HG03135 (cell line): Measurements from ENCODE around the gene CLDND2.
A peak's percentile ranks its signal among the peaks of the same experiment; 100 is the strongest.
"Not testable (repeated sequence)": the region's sequence is repeated elsewhere in the genome, so short reads cannot be mapped to it uniquely, and the experiment has no call there.

Experiments used
- ATAC-seq: cut with Tn5 transposase; IDR thresholded peaks from one replicate; pipeline ENCODE4 v1.9.1; 2021; ENCODE audit warnings: mild to moderate bottlenecking, moderate library complexity; ENCODE audit not compliant: unreplicated experiment

The CLDND2 gene, protein sequence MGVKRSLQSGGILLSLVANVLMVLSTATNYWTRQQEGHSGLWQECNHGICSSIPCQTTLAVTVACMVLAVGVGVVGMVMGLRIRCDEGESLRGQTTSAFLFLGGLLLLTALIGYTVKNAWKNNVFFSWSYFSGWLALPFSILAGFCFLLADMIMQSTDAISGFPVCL

DNA sequence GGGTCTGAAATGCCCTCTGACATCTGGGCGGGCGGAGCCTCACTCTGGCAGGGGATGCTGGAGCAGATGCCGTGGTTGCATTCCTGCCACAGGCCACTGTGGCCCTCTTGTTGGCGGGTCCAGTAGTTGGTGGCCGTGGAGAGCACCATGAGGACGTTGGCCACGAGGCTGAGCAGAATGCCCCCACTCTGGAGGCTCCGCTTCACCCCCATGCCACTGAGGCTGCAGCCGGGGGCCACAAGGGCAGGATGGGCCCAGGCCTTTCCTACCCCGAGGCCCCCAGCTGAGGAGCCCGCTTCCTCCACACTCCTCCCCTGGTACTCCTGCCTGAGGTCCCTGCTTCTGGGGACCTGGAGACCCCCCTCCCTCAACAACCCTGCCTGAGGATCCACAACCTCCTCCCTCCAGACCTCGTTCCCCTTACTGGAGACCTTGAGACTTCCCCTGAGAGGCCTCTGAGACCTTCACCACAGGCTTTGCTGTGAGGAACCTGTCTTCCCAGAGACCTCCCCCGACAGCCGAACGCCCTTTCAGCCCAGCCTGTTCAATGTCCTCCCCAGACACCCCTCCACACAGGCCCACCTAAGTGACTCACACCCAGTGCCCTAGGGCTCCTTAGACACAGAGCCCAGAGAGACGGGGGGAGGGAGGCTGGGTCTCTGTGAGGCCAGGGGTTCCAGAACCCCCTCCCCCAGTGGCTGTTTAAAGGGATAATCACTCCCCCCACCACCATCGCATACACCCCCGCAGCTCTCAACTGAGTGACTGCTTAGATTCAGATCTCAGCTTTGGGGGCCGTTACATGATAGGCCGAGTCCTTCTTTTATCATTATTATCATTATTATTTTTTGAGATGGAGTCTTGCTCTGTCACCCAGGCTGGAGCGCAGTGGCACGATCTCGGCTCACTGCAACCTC lies at the start of gene CLDND2:
Gene CLDND2, minus strand, starts transcription at position 638 of the 917 bp plus-strand sequence. Its CDS starts 426 bp downstream, at position 212.
- no peak for ATAC-seq

DNA sequence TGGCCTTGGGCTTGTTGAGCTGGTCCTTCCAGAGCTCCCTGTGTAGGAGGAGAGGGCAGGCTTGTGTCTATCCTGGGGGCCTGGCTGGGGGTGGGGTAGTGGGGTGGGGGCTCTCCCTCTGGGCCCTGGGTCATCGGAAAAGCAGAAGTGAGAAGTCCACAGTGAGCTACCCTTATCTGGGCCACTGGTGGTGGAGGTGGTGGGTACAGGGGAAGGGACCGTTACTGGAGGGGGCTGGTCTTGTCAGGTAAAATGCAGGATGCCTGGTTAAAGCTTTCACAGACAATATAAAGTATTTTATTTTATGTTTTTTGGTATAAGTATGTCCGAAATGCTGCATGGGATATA lies 49.0 kb upstream of the CLDND2 start:
- ATAC-seq = no peak

DNA sequence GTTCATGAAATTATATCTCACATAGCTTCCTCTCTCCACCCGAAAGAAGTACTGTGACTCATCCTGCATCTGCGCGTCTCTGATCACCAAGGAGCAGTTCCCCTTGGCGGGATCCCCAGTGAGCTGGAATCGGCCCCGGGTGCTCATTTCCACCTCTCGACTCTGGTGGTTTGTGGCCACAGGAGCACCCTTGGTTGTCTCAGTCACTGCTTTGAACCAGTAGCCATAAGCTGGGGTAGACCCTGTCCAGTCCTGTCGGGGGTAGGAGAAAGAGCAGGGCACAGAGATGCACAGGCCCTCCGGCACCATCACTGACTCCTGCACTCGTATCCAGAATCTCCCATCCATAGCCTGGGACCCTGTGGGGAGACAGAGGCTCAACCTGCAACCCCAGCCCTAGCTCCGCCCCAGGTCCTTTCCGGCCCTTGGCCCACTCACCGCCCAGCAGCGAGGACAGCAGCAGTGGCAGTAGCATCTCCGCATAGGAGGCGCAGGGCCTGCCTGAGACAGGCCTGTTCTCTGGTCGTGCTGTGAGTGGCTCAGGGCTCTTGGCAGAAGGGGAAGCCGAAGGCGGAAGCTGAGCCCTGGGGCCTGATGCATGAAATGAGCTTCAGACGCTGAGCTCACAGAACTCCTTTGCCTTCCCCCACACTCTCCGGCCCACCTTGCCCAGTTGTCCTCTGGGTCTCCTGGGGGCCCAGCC lies 48.5 kb upstream of the CLDND2 start, which contains the start of gene SIGLEC10:
Gene SIGLEC10, minus strand, starts transcription at position 536 of the 703 bp plus-strand sequence. Its CDS starts 61 bp downstream, at position 475.
- no peak for ATAC-seq

DNA sequence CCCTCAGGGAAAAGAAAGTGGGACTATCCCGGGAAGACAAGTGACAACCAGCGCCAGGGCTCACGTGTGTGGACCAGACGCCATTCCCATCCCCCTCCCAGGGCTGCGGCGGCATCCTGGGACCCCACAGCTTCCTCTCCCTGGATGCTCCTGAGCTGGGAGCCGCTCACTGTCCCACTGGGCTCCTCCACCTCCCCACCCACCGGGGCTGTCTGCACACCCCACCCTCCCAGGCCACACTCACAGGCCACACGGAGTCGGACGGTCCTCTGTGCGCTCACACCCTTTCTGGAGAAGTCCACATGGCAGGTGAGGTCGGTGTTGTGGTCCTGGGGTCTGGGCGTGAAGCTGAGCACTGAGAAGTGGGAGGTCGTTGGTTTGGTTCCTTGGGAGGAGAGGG lies 47.6 kb upstream of the CLDND2 start:
- not testable (repeated sequence) for ATAC-seq

DNA sequence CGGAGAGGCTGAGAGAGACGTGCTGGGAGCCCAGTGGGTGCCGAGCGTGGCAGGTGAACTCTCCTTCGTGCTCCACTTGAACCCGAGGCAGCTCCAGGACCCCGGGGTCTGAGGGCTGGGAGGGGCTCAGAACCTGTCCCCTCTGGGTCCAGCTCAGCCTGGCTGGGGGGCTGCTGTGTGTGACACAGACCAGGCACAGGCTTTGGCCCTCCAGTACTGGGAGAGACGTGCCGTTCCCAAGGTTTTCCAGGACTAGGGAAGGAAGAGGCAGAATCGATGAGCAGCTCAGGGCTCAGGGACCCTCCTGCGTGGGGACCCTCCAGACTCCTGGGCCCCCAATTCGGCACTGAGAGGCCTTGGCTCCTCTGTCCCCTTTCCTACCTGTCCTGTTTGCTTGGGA lies 46.4 kb upstream of the CLDND2 start:
- no peak for ATAC-seq

DNA sequence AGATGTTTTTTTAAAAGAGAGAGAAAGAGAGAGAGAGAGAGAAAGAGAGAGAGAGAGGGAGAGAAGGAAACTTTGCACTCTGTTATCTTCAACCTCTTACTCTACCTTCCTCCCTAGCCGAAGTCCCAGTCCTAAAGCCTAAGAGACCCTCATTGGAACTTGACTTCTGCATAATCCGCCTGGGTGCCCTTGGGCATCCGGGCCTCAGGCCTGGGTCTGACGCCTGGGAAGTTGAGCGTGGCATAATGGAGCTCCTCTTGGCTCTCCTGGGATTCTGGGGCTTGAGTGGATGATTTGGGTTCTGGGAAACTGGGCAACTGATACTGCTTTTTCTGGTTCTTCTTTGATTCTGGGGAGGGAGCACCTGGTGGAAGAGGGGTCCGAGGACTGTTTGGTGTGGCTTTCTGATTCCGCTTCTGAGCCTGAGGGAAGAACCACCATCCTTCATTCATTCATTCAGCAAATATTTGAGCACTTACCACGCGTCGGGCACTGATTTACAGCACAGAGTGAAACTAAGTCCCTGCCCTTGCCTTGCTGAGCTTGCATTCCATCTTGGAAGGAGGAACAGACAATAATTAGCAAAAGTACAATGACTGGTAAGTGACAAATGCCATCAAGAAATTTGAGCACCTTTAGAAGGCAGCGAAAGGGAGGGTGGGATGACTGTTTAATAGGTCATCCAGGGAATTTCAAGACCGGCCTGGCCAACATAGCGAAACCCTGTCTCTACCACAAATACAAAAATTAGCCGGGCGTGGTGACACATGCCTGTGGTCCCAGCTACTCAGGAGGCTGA lies 42.3 kb upstream of the CLDND2 start:
- ATAC-seq = no peak

DNA sequence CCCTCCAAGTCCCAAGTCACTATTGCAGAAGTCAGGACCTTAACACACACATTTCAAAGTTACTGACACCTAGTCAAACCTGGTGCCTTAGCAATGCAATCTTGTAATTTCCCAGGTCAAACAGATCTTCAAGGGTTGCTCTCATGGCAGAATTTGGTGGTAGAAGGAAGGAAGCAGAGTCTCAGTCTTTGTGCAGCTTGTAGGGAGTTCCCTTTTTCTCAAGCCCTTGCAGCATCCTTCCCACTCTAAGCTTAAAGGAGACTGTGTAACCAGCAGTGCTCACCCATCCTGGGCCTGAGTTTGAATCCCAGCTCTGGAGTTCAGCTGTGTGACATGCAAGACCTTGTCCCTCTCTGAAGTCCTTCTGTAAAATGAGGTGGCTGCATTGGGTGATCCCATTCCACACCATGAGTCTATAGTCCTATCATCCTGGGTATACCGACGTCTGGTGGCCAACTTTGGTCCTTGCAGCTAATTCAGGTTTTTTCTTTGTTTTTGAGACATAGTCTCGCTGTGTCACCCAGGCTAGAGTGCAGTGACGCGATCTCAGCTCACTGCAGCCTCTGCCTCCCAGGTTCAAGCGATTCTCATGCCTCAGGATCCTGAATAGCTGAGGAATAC lies 38.8 kb upstream of the CLDND2 start:
- ATAC-seq = no peak

DNA sequence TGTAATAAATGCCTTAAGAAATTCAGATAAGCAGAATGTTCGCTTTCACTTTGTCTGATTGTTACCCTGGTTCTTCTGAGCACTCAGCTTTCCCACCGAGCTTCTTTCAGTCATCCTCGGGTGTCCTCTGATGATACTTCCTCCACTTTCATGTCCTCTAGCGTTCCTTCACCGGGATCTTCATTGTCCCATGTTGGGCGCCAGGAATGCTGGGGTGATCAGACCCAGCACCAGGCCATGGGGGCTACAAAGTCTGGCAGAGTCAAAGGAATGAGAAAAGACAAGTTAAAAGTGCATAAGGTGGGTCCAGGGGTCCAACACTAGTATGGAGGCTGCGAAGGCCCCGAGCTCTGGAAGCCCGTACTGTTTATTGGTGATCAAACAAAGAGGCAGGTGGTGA lies 33.3 kb upstream of the CLDND2 start:
- no peak for ATAC-seq

DNA sequence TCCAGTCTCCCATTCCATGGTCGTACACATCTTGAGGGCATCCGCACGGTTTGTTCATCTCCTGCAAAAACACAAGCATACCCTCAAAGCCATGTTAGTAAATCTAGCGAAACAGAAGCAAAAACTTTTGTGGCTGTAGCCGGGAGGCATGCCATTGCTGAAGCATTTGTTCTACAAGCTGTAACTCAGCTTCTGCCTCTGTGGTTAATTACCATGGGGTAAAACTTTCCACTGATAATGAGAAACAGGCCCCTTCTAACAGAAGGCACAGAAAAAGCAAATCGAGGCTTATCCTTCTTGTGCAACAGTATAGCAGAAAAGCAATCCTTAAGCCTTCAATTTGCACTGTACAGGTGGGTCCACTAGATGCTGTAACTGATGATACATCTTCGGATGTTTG lies 31.1 kb upstream of the CLDND2 start:
- not testable (repeated sequence) for ATAC-seq

DNA sequence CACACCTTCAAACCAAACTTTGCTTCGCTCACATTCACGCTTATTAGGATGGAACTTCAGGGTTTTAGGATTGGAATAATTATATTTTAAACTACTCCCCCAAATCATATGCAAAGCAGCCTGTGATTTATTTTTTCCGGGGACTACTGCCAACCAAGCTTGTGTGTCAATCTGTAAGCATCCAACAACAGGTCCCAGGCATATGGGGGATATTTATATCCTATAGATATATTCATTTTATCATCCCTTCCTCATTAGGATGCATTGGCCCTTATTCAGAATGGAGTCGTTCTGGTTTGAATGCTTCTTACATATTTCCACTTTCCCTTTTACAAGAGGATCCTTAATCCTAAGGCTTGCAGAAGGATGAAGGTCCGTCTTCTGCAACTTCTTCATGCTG lies 30.4 kb upstream of the CLDND2 start:
- no peak for ATAC-seq

DNA sequence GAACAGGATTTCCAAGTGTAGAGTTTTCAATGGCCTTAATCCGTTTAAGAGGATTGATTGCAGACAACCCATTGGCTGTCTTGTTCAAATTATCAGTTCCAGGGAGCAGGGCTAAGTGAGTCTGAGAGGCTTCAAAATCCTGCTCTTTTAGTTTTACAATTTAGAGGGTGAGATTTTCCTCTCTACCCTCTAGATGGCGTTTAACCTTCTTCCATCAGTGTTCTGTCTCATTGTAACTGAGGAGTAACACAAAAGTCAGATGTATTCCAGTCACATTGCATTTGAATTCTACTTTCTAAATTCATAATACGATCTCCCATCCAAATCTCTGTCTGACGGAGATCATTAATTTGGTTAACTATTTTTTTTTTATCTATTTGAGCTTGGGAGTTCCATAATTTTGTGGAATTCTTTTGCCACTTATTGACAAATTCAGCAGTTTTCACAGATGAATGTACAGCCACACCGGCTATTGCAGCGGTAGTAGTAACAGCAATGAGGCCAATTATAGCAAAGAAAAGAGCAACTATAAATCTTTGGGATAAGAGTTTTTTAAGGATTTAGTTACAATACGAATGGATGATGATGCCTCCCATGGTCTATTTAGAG lies 29.4 kb upstream of the CLDND2 start:
- no peak for ATAC-seq

DNA sequence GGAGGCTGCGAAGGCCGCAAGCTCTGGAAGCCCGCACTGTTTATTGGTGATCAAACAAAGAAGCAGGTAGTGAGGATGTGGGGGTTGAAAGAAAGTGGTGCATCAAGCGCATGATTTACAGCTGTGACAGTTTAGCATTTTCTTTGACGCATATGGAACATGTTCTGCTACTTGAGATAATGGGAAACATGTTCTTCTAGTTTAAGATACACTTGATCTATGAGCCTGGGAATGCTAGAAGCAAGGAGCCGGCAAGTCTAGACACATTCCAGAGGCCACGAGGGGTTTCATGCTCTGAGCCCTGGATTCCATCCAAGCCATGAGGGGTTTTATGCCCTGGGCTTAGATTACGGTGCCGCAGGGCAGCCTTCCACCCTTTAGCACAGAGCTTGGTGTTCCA lies 28.6 kb upstream of the CLDND2 start:
- ATAC-seq = not testable (repeated sequence)

DNA sequence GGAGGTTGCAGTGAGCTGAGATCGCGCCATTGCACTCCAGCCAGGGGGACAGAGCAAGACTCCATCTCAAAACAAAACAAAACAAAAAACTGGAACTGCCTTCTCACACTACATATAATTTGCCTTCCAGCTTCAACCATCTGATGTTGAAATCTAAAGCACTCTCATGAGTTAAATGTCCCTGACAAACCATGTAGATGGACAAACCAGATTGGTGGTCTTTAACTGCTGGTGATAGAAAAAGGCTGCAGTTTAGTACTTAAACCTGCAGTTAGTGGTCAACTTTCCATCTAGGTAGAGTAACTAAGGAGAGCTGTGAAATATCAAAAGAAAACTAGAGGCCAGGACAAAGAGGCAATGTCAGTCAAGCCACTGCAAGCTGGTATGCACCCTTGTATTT lies 27.4 kb upstream of the CLDND2 start:
- ATAC-seq = no peak

DNA sequence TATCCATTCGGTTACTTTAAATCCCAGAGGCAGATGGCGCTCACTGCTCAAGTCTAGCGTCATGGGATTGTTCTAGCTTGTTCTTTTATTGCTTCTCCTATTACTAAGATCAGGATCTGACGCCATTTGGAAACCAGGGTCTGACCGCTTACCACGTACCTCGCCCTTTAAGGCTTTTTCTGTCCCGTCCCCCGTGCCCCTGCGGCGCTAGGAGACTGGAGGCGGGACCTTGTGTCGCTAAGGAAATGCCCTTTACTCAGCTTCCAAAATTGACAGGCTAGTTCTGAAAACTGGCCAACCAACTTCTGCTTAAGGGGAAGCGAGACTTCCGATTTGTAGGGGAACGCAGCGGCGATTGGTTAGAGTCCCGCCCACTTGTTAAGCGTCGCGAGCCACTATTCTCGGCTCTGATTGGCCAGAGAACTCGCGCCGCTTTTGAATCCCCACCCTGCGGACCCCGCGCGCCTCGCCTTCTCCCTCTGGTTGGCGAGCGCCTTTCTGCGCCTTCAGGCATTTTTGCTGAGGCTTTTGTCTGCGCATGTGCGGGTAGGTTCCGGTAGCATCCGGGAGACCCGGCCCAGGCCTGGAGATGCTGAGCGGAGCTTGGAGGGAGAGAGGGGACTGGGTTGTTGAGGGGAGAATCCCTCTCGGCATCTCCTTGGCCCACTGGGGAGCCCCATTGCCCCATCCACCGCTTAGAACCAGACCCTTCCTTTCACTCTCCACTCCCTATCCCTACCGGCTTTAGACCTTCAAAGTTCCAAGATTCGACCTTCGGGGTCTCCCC lies 25.4 kb upstream of the CLDND2 start:
- ATAC-seq = peak; percentile 85

DNA sequence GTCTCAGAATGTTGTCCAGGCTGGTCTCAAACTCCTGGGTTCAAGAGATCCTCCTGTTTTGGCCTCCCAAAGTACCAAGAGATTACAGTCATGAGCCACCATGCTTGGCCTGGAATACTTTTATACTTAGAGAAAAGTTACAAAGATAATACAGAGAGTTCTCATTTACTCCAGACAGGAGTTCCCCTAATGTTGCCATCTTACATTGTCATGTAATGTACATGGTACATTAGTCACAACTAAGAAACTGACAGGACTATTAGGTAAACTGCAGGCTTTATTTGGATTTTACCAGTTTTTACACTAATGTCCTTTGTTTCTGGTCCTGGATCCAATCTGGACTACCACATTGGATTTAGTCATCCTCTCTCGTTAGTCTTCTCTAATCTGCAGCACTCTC lies 23.9 kb upstream of the CLDND2 start:
- no peak for ATAC-seq

DNA sequence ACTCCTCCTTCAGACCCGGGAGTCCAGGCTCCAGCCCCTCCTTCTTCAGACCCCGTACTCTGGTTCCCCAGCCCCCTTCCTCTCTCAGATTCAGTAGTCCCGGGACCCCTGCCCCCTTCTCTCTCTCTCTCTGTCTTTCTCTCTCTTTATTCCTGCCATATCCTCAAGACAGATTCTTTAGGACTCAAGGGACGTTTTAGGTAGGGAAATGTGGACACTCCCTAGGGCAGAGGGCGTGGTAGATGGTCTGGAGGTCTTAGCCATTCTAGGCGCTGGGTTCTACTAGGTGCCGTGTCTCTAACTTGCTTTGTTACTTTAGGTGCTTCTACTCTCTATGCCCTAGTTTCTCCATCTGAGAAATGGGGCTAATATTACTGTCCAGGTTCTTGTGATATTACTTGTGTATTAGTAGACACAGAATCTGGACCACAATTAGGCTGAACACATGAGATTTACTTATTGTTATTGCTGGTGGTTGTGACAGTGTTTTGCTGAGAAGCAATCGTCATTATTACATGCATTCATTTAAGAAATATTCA lies 22.3 kb upstream of the CLDND2 start:
- no peak for ATAC-seq

DNA sequence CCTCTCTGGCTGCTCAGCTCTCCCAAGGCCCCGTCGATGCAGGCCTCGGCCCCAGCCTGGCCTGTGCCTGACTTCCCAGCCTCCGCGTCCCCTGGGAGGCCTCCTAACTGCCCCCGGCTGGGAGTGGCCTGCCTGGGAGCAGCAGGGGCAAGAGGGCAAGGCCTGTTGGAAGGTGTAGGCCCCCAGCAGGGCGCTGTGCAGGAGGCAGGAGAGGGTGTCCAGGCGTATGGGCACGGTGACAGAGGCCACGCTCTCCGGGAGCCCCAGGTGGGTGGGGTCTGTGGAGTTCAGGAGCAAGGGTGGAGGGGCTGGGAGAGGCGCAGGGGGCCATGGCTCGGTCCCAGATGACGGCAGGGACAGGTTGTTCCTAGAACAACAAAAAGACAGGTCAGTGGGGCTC lies 20.3 kb upstream of the CLDND2 start:
- ATAC-seq = no peak

DNA sequence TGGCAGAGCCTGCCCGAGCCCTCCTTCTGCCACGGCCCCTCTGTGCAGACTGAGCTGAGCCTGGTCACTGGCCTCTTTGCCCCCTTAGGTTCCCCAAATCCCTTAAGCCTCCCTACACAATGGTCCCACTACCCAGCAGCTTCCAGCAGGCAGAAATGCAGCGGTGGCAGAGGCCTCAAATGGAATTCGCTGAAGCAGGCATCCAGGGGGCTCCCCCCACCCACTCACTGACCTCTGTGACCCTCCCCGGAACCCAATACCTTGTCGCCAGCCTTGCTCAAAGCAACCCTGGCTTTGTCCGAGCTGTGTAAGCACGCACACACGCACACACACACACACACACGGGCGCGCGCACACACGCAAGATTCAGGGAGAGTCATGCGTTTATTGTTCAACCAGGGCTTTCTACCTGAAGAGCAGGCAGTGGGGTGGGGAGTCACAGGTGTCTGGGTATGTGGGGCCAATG lies 19.2 kb upstream of the CLDND2 start, which contains the start of gene LIM2:
Gene LIM2, minus strand, starts transcription at position 51 of the 466 bp plus-strand sequence. CDS start 531 bp downstream, outside the sequence.
- ATAC-seq = no peak
